CD4-positive, alpha-beta T cell treated with Interleukin-1 beta for 1 hour (primary cell): ENCODE measurements around the gene S100A1.
A peak's percentile ranks its signal among the peaks of the same experiment; 100 is the strongest.
"Not testable (repeated sequence)": the region's sequence is repeated elsewhere in the genome, so short reads cannot be mapped to it uniquely, and the experiment has no call there.

Experiments used
- DNase-seq, 2 donors: peaks; one replicate each; pipeline ENCODE4 v3.0.0-alpha.2; 2020 to 2022

S100A1 gene

DNA sequence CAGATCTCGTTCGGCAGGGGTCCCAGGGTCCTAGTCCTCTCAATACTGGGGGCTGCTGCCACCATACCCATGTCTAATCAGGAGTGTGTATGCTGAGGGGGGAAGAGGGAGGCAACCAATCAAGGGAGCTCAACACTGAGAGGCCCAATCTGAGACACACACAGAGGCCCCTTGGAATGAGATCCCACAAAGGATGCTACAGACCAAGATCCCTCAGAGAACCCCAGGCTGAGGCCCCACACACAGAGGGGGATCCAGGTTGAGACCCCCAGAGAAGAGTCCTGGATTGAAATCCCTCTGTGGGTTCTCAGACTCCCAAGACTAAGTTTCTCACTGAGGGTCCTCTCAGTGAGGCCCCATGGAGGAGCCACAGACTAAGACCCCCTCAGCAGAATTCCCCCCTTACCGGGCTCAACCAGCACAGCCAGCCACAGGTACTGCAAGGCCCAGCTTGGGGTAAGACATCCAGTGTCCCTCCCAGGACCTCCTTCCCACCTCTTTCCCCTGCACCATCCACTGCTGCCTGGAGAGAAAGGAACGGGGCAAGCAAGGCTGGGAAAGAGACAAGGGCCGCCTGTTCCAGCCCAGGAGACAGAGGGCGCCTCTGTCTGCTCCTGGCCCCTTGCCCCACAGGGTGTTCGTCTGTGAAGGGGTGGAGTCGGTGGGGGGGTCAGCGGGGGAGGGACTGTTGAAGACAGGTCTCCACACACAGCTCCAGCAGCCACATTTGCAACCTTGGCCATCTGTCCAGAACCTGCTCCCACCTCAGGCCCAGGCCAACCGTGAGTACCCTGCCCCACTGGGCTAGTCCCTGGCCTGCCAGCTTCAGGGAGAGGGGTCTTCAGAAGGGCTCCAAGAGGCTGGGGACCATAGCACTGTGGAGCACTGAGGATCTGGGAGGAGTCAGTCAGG lies at the start of gene S100A1:
S100A1 (plus strand) TSS at position 720 of the 912 bp plus-strand sequence. CDS start 2,088 bp downstream, outside the sequence.
- no peak for DNase-seq

- DNase-seq = no peak
Observed at GRCh38 chr1:153578490-153578889, 49.7 kb upstream of the S100A1 start.

DNA sequence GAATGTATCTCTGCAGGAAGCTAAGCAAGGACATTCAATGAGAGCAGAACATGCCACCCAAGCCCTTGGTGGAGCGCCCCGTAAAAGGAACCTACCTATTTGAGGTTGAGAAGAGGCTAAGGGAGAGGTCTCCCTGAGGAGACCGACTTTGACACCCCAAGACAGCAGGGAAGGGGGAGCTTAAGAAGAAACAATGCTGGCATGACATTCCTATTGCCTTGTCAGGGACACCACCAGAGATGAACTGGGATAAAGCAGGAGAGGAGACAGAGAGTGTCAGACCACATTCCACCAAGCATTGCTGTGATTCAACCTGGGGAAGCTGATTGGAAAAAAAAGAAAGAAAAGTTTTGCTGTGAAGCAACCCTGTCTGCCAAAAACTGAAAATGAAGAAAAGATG lies 49.3 kb upstream of the S100A1 start:
- no peak for DNase-seq

DNA sequence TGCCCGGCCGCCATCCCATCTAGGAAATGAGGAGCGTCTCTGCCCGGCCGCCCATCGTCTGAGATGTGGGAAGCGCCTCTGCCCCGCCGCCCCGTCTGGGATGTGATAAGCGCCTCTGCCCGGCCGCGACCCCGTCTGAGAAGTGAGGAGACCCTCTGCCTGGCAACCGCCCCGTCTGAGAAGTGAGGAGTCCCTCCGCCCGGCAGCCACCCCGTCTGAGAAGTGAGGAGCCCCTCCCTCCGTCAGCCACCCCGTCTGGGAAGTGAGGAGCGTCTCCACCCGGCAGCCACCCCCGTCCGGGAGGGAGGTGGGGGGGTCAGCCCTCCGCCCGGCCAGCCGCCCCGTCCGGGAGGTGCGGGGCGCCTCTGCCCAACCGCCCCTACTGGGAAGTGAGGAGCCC lies 45.4 kb upstream of the S100A1 start:
- not testable (repeated sequence) for DNase-seq

DNA sequence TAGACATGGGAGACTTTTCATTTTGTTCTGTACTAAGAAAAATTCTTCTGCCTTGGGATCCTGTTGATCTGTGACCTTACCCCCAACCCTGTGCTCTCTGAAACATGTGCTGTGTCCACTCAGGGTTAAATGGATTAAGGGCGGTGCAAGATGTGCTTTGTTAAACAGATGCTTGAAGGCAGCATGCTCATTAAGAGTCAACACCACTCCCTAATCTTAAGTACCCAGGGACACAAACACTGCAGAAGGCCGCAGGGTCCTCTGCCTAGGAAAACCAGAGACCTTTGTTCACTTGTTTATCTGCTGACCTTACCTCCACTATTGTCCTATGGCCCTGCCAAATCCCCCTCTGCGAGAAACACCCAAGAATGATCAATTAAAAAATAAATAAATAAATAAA lies 44.7 kb upstream of the S100A1 start:
- DNase-seq = not testable (repeated sequence)

GRCh38 chr1:153583976-153584375 lies 44.3 kb upstream of the S100A1 start:
- DNase-seq = no peak

GRCh38 chr1:153585006-153585405 lies 43.2 kb upstream of the S100A1 start:
- DNase-seq = no peak

DNA sequence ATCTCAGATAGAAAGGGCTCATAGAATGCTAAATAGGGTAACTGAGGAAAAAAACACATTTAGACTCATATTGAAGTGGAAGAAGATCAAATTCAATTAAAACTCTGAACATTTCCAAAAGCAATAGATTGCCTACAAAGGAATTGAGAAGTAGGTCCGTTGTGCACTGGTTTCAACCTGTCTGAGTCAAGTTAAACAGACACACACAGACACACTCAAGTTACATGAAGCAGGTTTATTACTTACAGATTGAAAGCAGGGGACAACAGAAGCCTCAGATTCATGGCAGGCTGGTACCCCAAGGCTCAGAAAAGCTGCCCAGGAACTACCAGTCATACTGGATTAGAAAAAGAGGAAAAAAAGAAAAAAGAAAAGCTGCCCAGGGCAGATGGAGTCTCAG lies 41.9 kb upstream of the S100A1 start:
- DNase-seq = no peak

DNA sequence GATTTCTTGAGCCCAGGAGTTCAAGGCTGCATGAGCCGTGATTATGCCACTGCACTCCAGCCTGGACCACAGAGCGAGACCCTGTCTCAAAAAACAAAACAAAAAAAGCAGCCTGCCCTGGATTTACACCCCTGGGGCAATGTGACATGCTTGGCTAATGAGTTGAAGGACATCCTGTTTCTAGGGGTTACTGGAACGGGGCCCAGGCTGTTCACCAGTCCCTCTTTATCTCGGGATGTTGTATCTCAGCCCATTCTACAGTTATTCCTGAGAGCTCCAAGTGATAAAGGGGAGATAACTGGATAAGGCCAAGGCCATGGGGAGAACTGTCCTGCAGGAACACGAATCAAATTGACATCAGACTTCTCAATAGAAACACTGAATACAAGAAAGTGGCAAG lies 40.9 kb upstream of the S100A1 start:
- DNase-seq = no peak

DNA sequence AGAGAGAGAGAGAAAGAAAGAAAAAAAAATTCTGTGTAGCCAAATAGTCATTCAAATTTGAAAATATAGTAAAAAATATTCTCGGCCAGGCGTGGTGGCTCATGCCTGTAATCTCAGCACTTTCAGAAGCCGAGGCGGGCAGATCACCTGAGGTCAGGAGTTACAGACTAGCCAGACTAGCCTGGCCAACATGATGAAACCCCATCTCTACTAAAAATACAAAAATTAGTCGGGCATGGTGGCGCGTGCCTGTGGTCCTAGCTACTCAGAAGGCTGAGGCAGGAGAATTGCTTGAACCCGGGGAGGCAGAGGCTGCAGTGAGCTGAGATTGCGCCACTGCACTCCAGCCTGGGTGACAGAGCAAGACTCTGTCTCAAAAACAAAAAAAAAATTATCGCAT lies 40.2 kb upstream of the S100A1 start:
- not testable (repeated sequence) for DNase-seq

DNA sequence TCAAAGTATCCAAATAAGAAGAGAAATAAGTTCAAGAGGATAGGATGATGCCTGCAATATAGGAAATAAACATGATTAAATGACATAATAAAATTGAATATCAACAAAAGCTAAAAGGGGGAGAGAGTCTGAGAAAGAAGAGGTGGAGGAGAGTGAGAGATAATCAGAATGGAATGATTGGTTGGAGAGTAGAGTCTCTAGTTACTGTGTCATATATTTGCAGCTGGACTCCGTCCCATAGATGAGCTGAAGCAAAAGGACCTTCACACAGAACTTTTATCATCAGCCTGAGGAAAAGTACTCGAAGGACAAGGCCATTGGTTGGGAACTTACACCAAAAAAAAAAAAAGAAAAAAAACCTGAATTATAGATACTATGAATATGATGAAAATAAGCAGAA lies 39.8 kb upstream of the S100A1 start:
- DNase-seq = no peak

DNA sequence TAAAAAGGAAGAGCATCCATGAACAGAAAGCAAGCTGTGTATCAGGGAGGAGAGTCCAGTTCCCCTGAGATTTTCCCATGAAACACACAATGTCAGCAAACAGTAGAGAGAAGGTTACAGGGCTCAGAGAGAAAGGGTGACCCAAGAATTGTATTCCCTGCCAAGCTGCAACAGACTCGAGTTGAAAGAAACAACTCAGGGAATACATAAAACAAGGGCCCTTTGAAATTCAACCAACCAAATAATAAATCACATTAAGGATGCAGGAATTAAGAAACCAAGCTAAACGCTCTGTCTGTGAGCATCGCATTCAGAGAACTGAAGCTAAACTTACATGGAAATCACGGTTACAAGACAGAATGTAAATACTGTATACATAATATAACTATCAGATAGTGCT lies 35.5 kb upstream of the S100A1 start:
- no peak for DNase-seq

GRCh38 chr1:153597206-153597605 lies 31.0 kb upstream of the S100A1 start:
- no peak for DNase-seq

DNA sequence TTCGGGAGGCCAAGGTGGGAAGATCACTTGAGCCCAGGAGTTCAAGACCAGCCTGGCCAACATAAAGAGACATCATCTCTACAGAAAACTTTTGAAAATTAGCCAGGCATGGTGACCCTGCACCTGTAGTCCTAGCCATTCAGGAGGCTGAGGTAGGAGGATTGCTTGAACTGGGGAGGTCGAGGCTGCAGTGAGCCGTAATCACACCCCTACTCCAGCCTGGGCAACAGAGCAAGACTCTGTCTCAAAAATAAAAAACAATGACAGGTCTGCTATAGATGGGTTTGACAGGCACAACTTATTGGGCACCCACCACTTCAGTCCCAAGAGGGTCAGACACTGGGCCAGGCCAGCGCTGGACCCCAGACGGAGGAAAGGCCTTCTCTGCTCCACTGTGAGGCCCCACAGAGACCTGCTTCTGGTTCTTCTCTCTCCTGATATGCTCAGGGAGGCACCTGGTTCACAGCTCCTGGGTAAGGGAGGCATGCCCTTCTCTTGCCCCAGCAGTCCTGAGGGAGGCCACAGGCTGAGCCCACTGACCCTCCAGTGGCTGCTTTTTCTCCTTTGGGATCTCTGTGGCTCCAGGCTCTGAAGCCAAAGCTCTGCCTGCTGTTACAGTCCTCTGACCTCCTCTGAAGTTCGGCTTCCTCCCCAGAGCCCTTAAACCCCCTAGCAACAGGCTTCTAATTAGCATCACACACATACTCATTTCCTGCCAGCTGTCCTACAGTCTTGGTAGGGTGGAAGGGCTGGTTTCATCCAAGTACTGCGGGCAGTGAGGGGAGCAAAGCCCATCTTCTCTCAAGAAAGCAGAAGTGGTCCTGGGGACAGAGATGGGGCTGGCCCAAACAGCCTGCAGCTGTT lies 29.7 kb upstream of the S100A1 start:
- peak; percentile 14 to 75 for DNase-seq

DNA sequence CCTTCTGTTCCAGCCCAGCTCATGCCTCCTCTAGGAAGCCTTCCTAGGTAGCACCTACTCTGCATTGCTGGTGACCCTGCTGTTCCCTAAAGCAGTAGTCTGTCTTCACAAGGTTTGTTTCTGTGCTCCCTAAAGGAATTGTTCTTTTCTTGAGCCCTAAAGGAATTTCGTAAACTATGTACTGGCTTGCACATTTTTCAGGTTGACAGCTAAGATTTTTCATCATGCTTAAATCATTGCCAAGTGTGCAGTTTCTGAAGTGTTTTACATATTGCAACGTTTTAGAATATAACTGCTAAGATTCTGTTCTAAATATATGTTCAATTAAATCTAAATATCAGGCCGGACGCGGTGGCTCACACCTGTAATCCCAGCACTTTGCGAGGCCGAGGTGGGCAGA lies 28.4 kb upstream of the S100A1 start:
- DNase-seq = no peak

DNA sequence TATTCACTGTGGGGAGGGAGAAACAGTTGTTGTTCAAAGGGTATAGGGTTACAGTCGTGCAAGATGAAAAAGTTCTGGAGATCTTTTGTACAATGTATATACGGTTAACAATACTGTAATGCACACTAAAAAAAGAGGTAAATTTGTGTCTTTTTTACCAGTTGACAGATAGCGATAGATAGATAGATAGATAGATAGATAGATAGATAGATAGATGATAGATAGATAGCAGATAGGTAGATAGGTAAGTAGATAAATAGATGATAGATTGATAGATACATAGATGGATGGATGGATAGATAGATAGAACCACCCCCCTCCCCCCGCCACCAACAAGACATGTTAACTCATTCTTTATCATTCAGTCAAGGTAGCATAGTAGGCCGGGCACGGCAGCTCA lies 25.5 kb upstream of the S100A1 start:
- DNase-seq = no peak

- no peak for DNase-seq
Observed at GRCh38 chr1:153606194-153606593, 22.0 kb upstream of the S100A1 start.

DNA sequence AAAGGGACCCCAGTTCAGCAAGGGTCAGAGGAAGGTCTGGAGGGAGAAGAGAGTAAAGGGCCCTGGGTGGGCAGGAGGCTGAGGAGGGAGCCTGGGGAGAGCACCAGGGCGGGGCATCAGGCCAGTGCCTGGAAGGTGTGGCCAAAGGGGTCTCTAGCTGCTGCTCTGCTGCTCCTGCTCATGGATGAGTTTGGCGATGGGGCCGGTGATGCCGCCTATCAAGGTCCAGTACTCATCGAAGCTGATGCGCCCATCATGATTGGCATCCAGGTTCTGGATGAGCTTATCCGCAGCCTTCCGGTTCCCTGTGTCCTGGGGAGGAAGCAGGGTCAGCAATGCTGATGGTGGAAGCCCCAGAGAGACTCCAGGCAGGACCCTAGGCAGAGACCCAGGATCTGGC lies 20.9 kb upstream of the S100A1 start:
- no peak for DNase-seq

DNA sequence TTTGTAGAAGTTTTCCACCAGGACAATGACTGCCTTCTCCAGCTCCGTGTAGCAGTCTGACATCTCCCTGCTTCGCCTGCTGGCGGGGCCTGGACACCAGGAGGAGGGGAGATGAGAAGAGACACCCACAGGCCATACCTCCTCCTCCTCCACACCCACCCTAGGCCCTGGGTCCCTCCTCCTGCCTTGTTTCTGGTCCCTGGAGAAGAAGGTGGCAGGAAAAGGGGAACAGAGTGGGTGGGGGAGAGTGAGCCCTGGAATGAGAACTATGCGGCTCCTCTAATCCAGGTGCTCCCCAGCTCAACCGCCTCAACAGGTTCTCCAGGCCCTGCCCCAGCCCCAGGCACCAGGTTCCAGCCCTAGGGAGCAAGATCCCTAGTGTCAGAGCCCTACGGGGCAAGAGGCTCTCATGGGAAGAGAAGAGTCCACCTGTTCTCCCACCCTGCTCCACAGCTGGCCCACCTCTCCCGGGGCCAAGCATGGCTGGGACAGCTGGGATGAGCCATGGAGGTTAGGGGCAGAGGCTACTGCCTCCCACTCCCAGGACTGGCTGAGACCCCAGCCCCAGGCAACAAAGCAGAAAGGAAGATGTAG lies 20.0 kb upstream of the S100A1 start:
- DNase-seq = no peak

DNA sequence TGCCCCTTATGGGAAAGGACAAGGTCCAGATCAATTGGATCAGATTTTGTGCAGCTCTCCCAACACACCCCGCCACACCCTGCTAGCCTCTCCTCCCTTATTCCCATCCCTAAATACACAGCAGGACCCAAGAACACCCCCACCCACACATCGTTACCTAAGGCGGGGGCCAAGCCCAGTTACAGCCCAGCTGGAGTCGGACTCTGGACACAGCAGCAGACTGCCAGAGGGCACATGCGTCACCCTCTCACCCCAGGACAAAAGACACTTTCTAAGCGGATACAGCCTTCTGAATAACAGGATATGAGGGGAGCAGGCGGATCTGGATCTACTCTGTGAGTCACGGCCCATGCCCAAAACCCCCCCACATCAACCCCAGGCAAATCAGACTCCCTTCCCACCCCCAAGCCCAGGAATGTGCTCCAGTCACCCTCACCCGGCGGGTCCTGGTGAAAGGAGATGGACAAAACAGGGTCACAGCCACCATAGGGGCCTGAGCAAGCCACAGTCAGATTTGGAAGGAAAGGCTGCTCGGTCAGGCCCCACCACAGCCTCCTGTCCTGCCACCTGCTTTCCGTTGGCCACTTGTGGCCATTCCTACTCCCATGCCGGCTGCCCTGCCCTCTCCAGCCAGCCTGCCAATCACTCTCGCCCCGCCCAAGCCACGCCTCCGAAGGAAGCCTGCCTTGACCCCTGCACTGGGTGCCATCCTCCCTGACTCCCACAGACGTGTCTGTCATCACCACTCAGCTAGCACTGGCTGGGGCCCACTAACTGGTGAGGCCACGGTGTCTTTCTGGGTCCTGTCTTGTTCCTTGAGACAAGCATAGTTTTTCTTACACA lies 19.3 kb upstream of the S100A1 start:
- DNase-seq = no peak

DNA sequence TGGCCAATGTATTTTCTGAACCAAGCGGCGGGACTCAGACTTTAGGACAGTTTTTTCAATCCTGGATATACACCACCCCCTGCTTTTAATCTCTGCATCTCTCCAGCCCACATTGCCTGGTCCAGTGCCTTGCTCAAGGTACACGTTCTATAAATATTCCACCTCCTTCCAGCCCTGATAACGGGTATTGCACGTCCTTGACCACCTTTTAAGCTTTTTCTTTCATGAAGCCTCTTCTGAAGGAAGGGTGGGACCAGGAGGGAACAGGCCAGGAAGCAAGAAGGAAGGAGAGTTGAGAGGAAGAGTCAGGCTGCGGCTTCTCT lies 18.7 kb upstream of the S100A1 start:
- DNase-seq = no peak

GRCh38 chr1:153610334-153610733 lies 17.9 kb upstream of the S100A1 start:
- DNase-seq = no peak

DNA sequence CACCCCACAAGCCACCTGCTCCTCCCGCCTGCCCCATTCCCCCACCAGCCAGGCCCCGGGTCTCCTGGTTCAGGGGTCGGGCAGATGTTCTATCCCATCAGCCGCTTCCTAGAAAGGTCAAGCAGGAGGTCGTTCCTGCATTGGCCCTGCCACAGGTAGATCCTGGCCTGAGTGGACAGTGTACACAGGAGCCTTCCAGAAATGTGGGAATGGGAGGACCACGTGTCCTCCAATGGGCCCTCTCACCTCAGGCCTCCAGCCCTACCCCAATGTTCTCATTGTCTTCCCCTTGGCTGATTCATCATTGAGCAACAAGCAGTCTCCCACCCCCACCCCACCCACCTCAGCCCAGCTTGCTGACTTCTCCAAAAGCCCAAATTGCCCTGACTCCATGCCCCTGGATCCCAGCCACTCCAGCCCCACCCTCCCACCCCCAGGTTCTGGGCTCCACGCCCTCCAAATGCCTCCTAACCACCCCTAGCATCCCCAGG lies 17.4 kb upstream of the S100A1 start:
- no peak for DNase-seq
